ENCODE data around the gene POLR1C.

POLR1C gene

GRCh38 chr6:43481075-43481474 is 35.8 kb upstream of the POLR1C start:
- CTCF ChIA-PET = interaction anchor here (0.7 to 3.0 kb wide), 3 partner anchors 9 to 251 kb away, joined by 3 to 27 read pairs (median 3); no protein-coding TSS in a partner anchor
- TF ChIP-seq CTCF (IDR thresholded peaks at IDR 0.05; ENCODE audit: insufficient read depth, low read length, missing control alignments) = no peak

GRCh38 chr6:43481591-43482236 is 35.2 kb upstream of the POLR1C start:
- no peak overlapping the region for H3K4me3 ChIP-seq (ENCODE audit: low read depth, low read length)
- TF ChIP-seq CTCF (IDR thresholded peaks at IDR 0.05; ENCODE audit: insufficient read depth, low read length, missing control alignments) = no peak
- DNase-seq (ENCODE audit: low read depth, low spot score) = no peak
- CTCF ChIA-PET = interaction anchor here (0.7 to 1.1 kb wide), 3 partner anchors 8 to 251 kb away, joined by 3 read pairs; no protein-coding TSS in a partner anchor
- POLR2A ChIA-PET = no interaction called here

More at GRCh38 chr6:43481075-43481474, 35.8 kb upstream of the POLR1C start:
- POLR2A ChIA-PET = no interaction called here
- H3K4me3 ChIP-seq (ENCODE audit: low read depth, low read length) = no peak overlapping the region
- DNase-seq (ENCODE audit: low read depth, low spot score) = no peak

- CTCF ChIA-PET = interaction anchor here (1.0 to 18.5 kb wide), 3 partner anchors 9 to 220 kb away, joined by 3 to 337 read pairs (median 3); partner anchors contain the start of gene LRRC73
- DNase-seq (ENCODE audit: low read depth, low spot score) = no peak
- POLR2A ChIA-PET = no interaction called here
- H3K4me3 ChIP-seq (ENCODE audit: low read depth, low read length) = no peak overlapping the region
- no peak for TF ChIP-seq CTCF (IDR thresholded peaks at IDR 0.05; ENCODE audit: insufficient read depth, low read length, missing control alignments)
These were observed 28.1 kb upstream of the POLR1C start for GRCh38 chr6:43488667-43489276.

- POLR2A ChIA-PET = no interaction called here
These were observed 27.4 kb upstream of the POLR1C start for GRCh38 chr6:43489277-43490072.

GRCh38 chr6:43490523-43490939 is 26.4 kb upstream of the POLR1C start:
- TF ChIP-seq CTCF (IDR thresholded peaks at IDR 0.05; ENCODE audit: insufficient read depth, low read length, missing control alignments) = no peak
- no peak for DNase-seq (ENCODE audit: low read depth, low spot score)
- CTCF ChIA-PET = interaction anchor here (0.9 to 18.5 kb wide), 5 partner anchors 9 to 261 kb away, joined by 3 to 337 read pairs (median 4); partner anchors contain the start of genes DLK2, DNPH1 and LRRC73
- POLR2A ChIA-PET = interaction anchor here (0.7 kb wide), 1 partner anchor 13 kb away, joined by 3 read pairs; the partner anchor contains the start of gene TJAP1
- no peak overlapping the region for H3K4me3 ChIP-seq (ENCODE audit: low read depth, low read length)

More at GRCh38 chr6:43489277-43490072, 27.4 kb upstream of the POLR1C start:
- CTCF ChIA-PET = interaction anchor here (0.7 to 18.5 kb wide), 5 partner anchors 8 to 260 kb away, joined by 3 to 337 read pairs (median 3); partner anchors contain the start of genes DNPH1 and LRRC73
- no peak for TF ChIP-seq CTCF (IDR thresholded peaks at IDR 0.05; ENCODE audit: insufficient read depth, low read length, missing control alignments)
- H3K4me3 ChIP-seq (ENCODE audit: low read depth, low read length) = no peak overlapping the region
- DNase-seq (ENCODE audit: low read depth, low spot score) = no peak
